Parathyroid adenoma (tissue), 2 donors: ENCODE measurements around the gene ANKRD66.

ENCODE experiments used
- H2AFZ ChIP-seq: fragments of 300-600 bp; sonication (generic); one replicate; pipeline ENCODE4 v1.7.0; 2017; ENCODE audit warnings: antibody characterized with exemption, mild to moderate bottlenecking
- H3K27ac ChIP-seq: fragments of 300-600 bp; sonication (generic); one replicate; pipeline ENCODE4 v1.7.0; 2017
- H3K27me3 ChIP-seq: fragments of 300-600 bp; sonication (generic); one replicate; pipeline ENCODE4 v1.7.0; 2017; ENCODE audit warnings: low read length; ENCODE audit not compliant: control insufficient read depth, insufficient read depth
- H3K36me3 ChIP-seq: fragments of 300-600 bp; sonication (generic); one replicate; pipeline ENCODE4 v1.7.0; 2017; ENCODE audit warnings: low read length; ENCODE audit not compliant: control insufficient read depth, insufficient read depth
- H3K4me1 ChIP-seq: fragments of 300-600 bp; sonication (generic); one replicate; pipeline ENCODE4 v1.7.0; 2017; ENCODE audit warnings: control low read depth
- H3K4me2 ChIP-seq: fragments of 300-600 bp; sonication (generic); one replicate; pipeline ENCODE4 v1.7.0; 2017; ENCODE audit warnings: low read length
- H3K4me3 ChIP-seq: fragments of 300-600 bp; sonication (generic); one replicate; pipeline ENCODE4 v1.7.0; 2017; ENCODE audit warnings: low read depth, low read length
- H3K79me2 ChIP-seq: fragments of 300-600 bp; sonication (generic); one replicate; pipeline ENCODE4 v1.7.0; 2017; ENCODE audit warnings: control low read depth
- H3K9ac ChIP-seq: fragments of 300-600 bp; sonication (generic); one replicate; pipeline ENCODE4 v1.7.0; 2017; ENCODE audit warnings: mild to moderate bottlenecking
- H3K9me3 ChIP-seq: fragments of 300-600 bp; sonication (generic); one replicate; pipeline ENCODE4 v1.7.0; 2017; ENCODE audit warnings: low read length; ENCODE audit not compliant: control insufficient read depth
- TF ChIP-seq, protein P1 (sequence below): fragments of 300-600 bp; sonication (generic); IDR thresholded peaks from one replicate; pipeline ENCODE4 v1.7.0; 2017; ENCODE audit warnings: antibody characterized with exemption, mild to moderate bottlenecking
- donor health status: primary hyperparathyroidism.

ANKRD66 gene

DNA sequence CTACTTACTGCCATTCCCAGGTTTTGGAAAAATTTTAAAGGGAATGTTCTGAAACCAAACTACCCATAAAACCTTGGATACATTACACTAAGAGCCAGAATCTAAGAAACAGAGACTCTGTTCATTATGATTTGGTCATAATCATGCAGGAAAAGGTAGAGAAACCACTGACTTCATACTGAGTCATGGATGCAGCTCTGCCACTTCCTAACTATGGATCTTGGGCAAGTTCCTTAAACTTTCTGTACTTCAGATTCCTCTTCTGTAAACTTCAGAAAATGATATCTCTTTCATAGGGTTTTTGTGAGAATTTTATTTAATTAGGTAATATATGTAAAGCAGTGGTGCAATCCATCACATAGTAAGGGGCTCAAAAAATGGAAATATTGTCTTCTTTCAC, 31.6 kb upstream of the ANKRD66 start:
- H3K36me3 ChIP-seq = no peaks in the 10 kb centered on the region
- no peaks in the 10 kb centered on the region for H3K79me2 ChIP-seq
- H3K4me2 ChIP-seq = no peak overlapping the region
- H3K27me3 ChIP-seq = no peaks in the 10 kb centered on the region
- TF ChIP-seq, protein P1, sequence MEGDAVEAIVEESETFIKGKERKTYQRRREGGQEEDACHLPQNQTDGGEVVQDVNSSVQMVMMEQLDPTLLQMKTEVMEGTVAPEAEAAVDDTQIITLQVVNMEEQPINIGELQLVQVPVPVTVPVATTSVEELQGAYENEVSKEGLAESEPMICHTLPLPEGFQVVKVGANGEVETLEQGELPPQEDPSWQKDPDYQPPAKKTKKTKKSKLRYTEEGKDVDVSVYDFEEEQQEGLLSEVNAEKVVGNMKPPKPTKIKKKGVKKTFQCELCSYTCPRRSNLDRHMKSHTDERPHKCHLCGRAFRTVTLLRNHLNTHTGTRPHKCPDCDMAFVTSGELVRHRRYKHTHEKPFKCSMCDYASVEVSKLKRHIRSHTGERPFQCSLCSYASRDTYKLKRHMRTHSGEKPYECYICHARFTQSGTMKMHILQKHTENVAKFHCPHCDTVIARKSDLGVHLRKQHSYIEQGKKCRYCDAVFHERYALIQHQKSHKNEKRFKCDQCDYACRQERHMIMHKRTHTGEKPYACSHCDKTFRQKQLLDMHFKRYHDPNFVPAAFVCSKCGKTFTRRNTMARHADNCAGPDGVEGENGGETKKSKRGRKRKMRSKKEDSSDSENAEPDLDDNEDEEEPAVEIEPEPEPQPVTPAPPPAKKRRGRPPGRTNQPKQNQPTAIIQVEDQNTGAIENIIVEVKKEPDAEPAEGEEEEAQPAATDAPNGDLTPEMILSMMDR = no peak
- H3K9ac ChIP-seq = no peak overlapping the region
- no peak overlapping the region for H3K27ac ChIP-seq
- no peaks in the 10 kb centered on the region for H3K9me3 ChIP-seq
- H3K4me3 ChIP-seq = no peak overlapping the region
- H2AFZ ChIP-seq = no peak overlapping the region
- peaks cover 5% of the 10 kb centered on the region for H3K4me1 ChIP-seq

DNA sequence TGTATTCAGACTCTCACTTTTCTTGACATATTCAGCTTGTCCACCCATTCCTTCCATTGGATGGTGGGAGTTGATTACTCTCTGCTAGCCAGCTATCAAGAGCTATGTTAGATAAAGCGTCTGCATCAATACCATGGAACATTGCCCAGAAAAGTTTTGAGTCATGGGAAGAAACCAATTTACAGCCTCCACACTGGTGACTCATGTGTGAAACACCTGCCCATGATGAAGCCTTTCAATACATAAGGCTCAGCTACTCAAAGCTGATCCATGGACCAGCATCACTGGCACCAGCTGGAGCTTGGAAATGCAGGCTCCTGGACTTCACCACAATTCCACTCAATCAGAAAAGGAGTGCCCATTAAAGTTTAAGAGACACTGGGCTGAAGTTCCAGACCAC, 27.6 kb upstream of the ANKRD66 start:
- H3K4me2 ChIP-seq = no peak overlapping the region

DNA sequence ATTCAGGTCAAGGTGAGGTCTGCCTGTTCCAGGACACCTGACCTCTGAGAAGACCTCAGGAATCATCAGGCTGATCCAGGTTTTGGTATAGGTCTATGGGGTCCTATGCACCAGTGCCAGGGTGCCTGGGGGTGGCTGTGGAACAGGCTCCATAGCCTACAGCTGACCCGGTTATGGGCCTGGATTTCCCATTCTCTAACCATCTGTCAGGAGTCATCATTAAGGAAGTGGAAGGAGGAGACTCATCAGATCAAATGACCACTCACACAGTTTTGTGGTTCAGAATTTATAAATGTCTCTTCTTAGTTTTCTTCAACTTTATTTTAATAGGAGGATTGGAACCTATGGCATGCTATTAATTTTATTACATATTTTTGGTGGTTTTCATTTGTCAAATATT, 26.3 kb upstream of the ANKRD66 start:
- Histone ChIP-seq H3K4me1 (peaks cover 5% of the 10 kb centered on the region), H3K9ac (no peak overlapping the region), H3K4me3 (no peak overlapping the region)

More for the DNA sequence above, 27.6 kb upstream of the ANKRD66 start:
- Histone ChIP-seq H3K27ac (no peak overlapping the region), H3K9ac (no peak overlapping the region), H2AFZ (no peak overlapping the region), H3K27me3 (no peaks in the 10 kb centered on the region), H3K36me3 (no peaks in the 10 kb centered on the region), H3K9me3 (no peaks in the 10 kb centered on the region), H3K79me2 (no peaks in the 10 kb centered on the region), H3K4me1 (peaks cover 5% of the 10 kb centered on the region), H3K4me3 (no peak overlapping the region)
- TF ChIP-seq, protein P1 = no peak

DNA sequence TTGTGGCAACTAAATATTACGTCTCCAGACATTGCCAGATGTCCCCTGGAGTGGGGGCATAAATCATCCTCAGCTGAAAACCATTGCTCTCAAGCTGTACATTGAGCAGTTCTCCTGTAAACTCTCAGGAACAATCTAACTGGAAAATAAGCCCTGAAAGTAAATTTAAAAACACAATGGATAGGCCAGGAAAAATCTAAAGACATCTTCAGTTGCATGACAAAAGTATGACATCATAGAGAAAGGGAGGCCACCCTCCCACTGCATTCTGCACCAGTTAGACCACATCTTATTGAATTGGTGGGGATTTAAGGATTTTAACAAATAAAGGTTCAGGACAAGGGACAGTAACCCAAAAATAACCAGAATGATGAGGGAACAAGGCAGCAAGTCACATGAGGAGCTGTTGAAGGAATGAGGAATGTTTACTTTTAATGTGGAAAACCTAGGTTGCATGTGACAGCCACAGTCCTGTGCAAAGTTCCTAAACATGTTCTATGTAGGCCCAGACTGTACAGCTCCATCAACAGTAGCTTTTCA, 16.9 kb upstream of the ANKRD66 start:
- Histone ChIP-seq H3K9ac (no peak overlapping the region), H3K4me1 (peaks cover 7% of the 10 kb centered on the region)
- TF ChIP-seq, protein P1 = no peak

More for the DNA sequence above, 26.3 kb upstream of the ANKRD66 start:
- TF ChIP-seq, protein P1 = no peak
- no peaks in the 10 kb centered on the region for H3K79me2 ChIP-seq
- no peak overlapping the region for H3K27ac ChIP-seq
- no peaks in the 10 kb centered on the region for H3K27me3 ChIP-seq
- no peak overlapping the region for H3K4me2 ChIP-seq
- no peaks in the 10 kb centered on the region for H3K36me3 ChIP-seq
- H2AFZ ChIP-seq = no peak overlapping the region
- no peaks in the 10 kb centered on the region for H3K9me3 ChIP-seq

DNA sequence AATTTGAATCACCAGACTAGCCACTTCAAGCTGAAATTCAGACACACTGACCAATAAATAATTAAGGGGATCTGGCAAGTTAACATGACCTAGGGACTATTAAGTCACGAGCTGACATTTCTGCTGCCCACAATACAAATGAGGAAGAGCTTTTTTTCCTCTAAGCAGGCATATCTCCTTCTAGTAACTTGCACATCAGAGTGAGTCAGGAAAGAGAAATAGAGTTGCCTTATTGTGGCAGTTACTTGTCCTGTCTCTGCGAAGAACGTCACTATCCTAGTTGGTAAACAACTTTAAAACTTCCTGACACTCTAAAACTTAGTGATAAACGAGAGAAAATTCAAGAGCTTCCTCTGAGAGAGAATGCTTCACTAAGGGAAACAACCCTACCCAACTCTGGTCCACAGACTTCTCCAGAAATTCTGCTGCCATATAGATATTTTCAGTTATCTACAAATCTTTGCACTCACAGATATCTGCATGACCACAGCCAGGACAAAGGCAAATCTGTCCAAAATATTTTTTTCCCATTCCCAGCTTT, 15.7 kb upstream of the ANKRD66 start:
- Histone ChIP-seq H3K9ac (no peak overlapping the region), H3K4me3 (no peak overlapping the region), H2AFZ (no peak overlapping the region), H3K27me3 (no peaks in the 10 kb centered on the region), H3K79me2 (no peaks in the 10 kb centered on the region), H3K9me3 (no peaks in the 10 kb centered on the region), H3K4me1 (peaks cover 7% of the 10 kb centered on the region), H3K27ac (no peak overlapping the region), H3K4me2 (no peak overlapping the region), H3K36me3 (no peaks in the 10 kb centered on the region)
- TF ChIP-seq, protein P1 = no peak

More for the DNA sequence above, 16.9 kb upstream of the ANKRD66 start:
- Histone ChIP-seq H3K36me3 (no peaks in the 10 kb centered on the region), H3K27me3 (no peaks in the 10 kb centered on the region), H3K79me2 (no peaks in the 10 kb centered on the region), H3K4me2 (no peak overlapping the region), H3K9me3 (no peaks in the 10 kb centered on the region), H2AFZ (no peak overlapping the region), H3K4me3 (no peak overlapping the region), H3K27ac (no peak overlapping the region)
